AG09309 (cell line): ENCODE data around the gene ABHD2.

Experiments
- DNase-seq: peaks from one replicate; pipeline ENCODE4 v3.0.0-alpha.2; 2010; ENCODE audit warnings: low read depth
- H3K4me3 ChIP-seq: 2 replicates; pipeline ENCODE4 v1.5.1; 2011; ENCODE audit warnings: mild to moderate bottlenecking, low read depth, low read length, moderate library complexity; ENCODE audit not compliant: control insufficient read depth
- TF ChIP-seq, protein P1 (sequence below): IDR thresholded peaks from 2 replicates; pipeline ENCODE4 v1.5.1; 2011; ENCODE audit warnings: mild to moderate bottlenecking, low read depth, low read length, inconsistent platforms; ENCODE audit not compliant: insufficient read depth, control insufficient read depth; ENCODE audit errors: missing control alignments

ABHD2 gene

DNA sequence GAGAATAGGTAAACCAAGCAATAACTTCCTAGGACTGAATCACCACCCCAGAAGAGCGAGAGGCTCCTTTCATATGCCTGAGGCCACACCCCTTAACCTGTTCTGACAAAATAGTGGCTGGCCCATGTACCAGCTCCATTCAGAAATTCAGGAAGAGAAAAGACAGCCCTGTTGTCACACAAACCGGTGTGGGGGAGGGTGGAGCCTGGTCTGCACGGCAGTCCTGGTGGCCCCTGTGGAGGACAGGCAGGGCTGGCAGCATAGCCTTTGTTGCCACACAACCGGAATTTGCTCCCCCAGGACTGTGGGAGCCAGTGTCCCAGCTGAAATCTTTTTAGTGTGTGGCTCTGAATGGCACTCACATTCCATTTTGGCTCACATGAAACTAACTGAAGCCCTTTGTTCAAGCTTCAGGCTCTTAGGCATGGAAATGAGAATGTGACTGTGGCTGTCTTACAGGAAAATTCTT, 109.3 kb downstream of the ABHD2 start:
- H3K4me3 ChIP-seq, result no peak overlapping the region
- DNase-seq, result no peak
- TF ChIP-seq, protein P1, sequence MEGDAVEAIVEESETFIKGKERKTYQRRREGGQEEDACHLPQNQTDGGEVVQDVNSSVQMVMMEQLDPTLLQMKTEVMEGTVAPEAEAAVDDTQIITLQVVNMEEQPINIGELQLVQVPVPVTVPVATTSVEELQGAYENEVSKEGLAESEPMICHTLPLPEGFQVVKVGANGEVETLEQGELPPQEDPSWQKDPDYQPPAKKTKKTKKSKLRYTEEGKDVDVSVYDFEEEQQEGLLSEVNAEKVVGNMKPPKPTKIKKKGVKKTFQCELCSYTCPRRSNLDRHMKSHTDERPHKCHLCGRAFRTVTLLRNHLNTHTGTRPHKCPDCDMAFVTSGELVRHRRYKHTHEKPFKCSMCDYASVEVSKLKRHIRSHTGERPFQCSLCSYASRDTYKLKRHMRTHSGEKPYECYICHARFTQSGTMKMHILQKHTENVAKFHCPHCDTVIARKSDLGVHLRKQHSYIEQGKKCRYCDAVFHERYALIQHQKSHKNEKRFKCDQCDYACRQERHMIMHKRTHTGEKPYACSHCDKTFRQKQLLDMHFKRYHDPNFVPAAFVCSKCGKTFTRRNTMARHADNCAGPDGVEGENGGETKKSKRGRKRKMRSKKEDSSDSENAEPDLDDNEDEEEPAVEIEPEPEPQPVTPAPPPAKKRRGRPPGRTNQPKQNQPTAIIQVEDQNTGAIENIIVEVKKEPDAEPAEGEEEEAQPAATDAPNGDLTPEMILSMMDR, result no peak

DNA sequence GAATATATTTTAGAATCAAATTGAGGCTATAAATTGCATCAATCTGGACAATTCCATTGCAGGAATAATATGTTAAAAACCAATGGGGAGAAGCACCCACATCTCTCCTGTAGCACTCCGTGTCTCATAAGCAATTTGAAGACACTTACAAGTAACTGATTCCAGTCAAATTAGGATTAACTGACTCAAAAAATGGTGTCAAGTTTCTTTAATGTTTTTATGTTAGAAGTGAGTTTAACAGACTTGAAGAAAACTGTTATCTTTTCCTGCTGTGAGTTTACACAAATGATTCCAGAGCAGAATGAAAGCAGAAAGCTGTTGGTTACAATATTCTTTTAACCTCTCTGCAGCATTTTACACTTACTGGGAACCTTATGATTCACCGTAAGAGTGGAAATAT, 109.9 kb downstream of the ABHD2 start:
- TF ChIP-seq, protein P1, result no peak
- H3K4me3 ChIP-seq, result no peak overlapping the region
- no peak for DNase-seq

DNA sequence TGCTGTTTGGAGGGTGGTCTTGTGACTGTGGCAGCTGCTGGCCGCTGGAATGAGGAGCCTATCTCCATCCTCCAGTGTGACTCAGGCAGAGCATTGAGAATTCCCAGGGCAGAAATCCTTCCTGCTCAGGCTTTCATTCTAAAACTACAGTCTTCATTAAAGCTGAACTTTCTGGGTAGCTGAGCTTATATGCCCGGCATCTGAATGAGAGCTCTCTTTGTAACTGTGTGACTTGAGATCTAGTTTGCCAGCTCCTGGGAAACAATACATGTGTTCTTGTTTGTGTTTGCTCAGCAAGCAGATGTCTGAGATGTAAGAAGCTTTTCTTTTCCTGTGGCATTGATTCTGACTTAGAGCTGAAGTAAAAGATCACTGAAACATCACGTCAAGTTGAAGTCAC, 110.7 kb downstream of the ABHD2 start:
- DNase-seq, result no peak
- H3K4me3 ChIP-seq, result no peak overlapping the region
- TF ChIP-seq, protein P1, result no peak

DNA sequence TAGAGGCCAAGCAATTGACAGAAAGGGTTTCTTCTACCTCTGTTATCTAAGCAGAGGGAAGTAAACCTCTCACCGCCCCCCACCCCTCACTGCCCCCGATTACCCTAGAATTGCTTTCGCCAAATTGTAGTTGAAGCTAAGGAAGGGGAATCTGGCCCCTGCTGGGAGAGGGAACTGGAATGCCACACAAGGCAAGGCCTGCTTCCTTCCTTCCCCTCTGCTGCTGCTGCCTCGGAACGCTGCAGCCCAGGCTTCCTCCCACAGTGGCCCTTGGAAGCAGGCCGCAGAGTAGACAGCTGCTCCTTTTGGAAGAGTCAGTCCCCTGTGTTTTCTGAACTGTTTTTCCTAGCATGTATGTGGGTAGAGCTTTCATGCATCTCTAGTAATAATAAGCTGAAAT, 111.5 kb downstream of the ABHD2 start:
- TF ChIP-seq, protein P1, result no peak
- no peak overlapping the region for H3K4me3 ChIP-seq
- no peak for DNase-seq

DNA sequence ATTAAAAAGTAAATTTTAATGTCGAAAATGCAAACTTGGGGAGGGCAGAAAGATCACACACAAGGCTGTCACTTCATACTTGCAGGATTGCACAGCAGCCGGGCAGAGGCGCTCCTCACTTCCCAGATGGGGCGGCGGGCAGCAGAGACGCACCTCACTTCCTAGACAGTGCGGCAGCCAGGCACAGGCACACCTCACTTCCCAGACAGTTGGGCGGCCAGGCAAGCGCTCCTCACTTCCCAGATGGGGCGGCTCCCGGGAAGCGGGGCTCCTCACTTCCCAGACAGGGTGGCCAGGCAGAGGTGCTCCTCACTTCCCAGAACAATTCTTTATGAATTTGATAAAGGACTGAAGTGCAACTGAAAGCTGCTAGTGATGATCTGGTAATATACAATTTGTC, 111.9 kb downstream of the ABHD2 start:
- no peak overlapping the region for H3K4me3 ChIP-seq
- no peak for DNase-seq
- TF ChIP-seq, protein P1, result no peak

DNA sequence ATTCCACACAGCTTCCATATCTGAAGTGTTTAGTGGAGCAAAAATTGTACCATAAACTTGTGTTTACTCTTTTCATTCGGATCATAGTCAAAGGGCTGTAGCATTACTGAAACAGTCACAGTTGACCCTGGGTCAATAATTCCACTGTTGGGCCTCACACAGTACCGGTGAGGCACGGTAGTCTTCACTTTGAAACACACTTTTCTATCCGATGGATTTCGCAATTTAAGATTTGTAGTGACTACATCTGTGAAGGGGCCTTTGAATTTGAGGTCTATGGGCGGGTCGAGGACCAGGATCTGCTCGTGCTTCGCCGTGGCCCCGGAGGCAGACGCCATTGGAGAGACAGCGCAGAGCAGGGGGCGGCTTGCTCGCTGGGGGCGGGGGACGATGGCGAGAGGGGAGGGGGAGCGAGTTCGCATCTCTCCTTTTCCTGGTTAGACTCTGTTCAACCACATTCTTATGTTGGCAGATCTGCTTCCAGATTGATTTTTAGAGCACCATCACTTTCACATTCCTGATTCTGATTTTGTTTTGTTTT, 113.3 kb downstream of the ABHD2 start:
- TF ChIP-seq, protein P1, result no peak
- H3K4me3 ChIP-seq, result no peak overlapping the region
- DNase-seq, result no peak
